ENCODE results near the gene CDK16. TPM values are rescaled to one million over a fixed set of nuclear protein-coding genes. Genes with fewer than 3 reads are reported as not detected.

Gene CDK16
- total RNA-seq (2022; extraction: Qiagen RNA extraction): 79.7 to 120 TPM (median 114 TPM) in 5 replicates

GRCh38 chrX:47218280-47218919, at the start of gene CDK16:
Gene CDK16 (plus strand): TSS chrX:47218681. CDS start chrX:47223558, 4,877 bp downstream.

GRCh38 chrX:47193475-47194193, 24.8 kb upstream of the CDK16 start, which contains the start of gene UBA1:
Gene UBA1 (plus strand): TSS chrX:47193829. CDS start chrX:47198803, 4,974 bp downstream.

GRCh38 chrX:47232803-47233332, 14.4 kb downstream of the CDK16 start, which contains the start of gene USP11:
Gene USP11 (plus strand): TSS chrX:47233009. CDS start chrX:47233044, 35 bp downstream.

Other genes starting within 250 kb of the CDK16 start
- 0.06 TPM in 2 of 5 replicates, not detected in the others for gene RGN, start 140.2 kb upstream of the CDK16 start, total RNA-seq (2022; extraction: Qiagen RNA extraction)
- 138 to 156 TPM (median 146 TPM) in 5 replicates for gene NDUFB11, start 74.0 kb upstream of the CDK16 start, total RNA-seq (2022; extraction: Qiagen RNA extraction)
- gene RBM10, start 73.5 kb upstream of the CDK16 start, total RNA-seq (2022; extraction: Qiagen RNA extraction): 29.2 to 47.5 TPM (median 45.8 TPM) in 5 replicates
- 152 to 201 TPM (median 201 TPM) in 5 replicates for gene UBA1, start 24.9 kb upstream of the CDK16 start, total RNA-seq (2022; extraction: Qiagen RNA extraction)
- 44.4 to 60.6 TPM (median 56.8 TPM) in 5 replicates for gene USP11, start 14.3 kb downstream of the CDK16 start, total RNA-seq (2022; extraction: Qiagen RNA extraction)
- 0.05 TPM in 2 of 5 replicates, not detected in the others for gene ZNF157, start 151.9 kb downstream of the CDK16 start, total RNA-seq (2022; extraction: Qiagen RNA extraction)

Data from A549 treated with dexamethasone at 1 μM for 4 hours (cell line).